GM10847 (cell line): ENCODE results near the gene OR4E1.

Source experiments
- POLR2A ChIP-seq: IDR thresholded peaks from 2 replicates; pipeline ENCODE4 v1.6.1; 2011; ENCODE audit not compliant: insufficient read length; ENCODE audit errors: extremely low read depth

The OR4E1 gene

DNA sequence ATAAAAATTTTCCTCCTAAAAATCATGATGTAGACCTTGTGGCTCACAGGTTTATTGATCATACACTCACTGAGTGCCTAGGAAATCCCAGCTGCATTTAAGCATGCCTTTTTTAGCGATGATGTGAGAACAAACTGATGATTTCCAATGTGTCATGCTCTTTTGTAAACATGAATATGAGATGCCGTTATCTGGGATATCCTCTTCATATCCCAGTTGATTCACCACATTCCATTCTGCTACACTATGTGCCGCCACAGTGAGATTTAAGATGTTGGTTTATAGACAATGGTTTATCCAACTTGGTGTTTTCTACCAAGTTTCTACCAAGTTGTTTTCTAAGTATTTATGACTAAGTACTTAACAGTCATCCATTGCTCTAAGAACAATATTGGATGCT lies 5.2 kb downstream of the OR4E1 start:
- no peak for TF ChIP-seq POLR2A

DNA sequence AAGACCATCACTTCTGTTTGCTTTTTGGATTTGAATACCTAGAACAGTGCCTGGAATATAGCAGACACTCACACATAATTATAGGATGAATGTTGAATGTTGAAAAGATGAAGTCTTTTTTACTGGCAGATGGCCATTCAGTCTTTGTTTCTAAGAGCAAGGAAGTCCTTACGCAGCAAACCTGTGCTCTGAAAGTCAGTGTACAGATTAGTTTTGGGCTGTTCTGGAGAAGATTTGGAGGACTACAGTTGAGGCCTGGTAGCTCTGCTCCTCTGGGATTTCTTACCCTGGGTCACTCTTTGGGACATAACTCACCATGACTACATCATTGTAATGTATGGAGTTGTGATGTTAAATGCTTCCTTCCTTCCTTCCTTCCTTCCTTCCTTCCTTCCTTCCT lies 16.6 kb downstream of the OR4E1 start:
- TF ChIP-seq POLR2A, result no peak

DNA sequence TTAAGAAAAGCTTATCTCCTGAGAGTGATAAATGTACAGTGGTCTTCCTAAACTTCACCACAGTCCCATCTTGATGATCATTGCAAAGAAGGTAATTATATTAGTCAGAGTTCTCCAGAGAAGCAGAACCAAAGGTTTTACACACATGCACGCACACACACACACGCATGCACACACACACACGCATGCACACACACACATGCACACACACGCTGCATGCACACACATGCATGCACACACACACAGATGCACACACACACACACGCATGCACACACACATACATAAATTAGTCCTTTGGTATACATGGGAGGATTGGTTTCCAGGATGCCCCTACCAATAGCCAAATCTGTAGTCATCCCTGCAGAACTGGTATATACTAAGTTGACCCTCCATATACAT lies 19.4 kb downstream of the OR4E1 start:
- TF ChIP-seq POLR2A, result no peak

DNA sequence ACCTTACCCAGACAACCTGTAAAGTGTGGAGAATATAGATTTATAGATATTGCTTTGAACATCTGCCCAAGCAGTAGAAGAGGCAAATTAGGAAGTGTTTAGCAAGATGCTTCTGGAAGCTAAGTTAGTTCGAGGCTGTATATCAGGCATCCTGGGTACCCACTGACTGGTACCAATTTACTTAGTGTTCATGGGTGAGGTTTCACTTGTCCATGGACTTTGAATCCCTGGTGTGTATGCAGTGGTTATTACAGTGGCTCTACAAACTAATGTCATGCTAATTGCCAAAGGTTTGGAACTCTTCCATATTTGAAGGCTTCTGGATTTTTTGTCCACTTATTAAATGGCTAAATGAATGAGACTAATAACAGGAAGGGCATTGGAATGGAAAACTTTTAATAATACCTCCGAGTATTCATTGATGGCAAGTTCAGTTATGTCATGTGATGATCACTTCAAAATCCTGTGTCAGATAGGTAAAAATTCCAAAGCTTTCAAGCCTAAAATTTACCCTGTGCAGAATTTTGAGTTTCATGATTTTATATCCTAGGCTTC lies 20.2 kb downstream of the OR4E1 start, which contains the start of gene OR4E2:
Gene OR4E2, plus strand, starts transcription at position 505 of the 555 bp plus-strand sequence. CDS start 11,248 bp downstream, outside the sequence.
- TF ChIP-seq POLR2A, result no peak

DNA sequence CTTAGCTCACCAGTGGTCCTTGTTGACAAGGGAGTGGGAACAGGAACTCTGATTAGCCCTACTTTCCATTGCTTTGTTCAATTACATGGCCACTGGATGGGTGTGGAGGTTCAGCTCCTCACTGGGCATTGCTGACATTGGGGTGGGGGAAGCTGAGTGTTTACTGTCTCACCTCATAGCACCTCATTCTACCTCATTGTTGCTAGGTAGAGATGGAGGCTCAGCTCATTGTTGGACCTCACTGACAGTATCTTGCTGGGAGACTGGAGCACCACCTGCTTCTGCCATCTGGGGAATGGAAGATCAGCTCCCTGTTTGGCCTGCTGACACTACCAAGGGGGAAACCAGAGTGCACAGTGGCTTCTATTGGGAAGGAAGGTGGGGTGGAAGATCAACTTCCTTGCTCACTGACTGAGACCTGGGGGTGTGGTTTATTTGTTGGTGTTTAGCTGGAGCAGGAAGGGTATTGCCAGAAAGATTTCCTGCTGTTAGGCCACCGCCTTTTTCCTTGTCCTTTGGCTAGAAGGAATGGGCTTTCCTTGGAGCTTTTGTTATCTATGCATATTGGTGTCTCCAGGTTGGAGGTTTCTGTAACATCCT lies 21.3 kb downstream of the OR4E1 start:
- TF ChIP-seq POLR2A, result no peak

DNA sequence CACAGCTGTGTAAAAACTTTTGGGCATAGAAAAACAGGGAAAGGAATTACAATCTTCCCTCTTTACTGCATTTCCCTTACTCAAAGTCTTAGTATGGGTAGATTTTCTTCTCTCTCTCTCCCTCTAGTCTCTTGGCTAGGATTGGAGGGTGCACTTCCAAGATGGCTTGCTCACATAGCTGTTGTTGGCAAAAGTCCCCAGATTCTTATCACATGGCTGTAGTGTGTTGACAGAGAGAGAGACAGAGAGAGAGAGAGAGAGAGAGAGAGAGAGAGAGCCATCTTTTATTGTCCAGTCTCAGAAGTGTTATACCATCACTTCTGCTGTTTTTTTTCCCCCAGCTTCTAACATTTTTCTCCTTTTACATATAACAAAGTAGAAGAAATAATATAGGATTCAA lies 26.2 kb downstream of the OR4E1 start:
- no peak for TF ChIP-seq POLR2A

DNA sequence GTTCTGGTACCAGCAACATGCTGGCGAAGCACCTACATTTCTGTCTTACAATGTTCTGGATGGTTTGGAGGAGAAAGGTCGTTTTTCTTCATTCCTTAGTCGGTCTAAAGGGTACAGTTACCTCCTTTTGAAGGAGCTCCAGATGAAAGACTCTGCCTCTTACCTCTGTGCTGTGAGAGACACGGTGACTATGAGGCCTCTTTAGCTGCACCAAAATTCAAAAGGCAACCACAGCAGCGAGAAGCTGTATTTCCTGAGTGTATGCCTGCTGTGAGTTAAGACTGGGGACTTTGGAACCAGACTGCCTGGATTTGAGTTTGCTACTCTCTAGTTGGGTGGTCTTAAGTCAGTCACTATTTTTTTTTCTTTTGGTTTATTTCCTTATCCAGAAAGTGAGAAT lies 30.2 kb downstream of the OR4E1 start:
- no peak for TF ChIP-seq POLR2A

DNA sequence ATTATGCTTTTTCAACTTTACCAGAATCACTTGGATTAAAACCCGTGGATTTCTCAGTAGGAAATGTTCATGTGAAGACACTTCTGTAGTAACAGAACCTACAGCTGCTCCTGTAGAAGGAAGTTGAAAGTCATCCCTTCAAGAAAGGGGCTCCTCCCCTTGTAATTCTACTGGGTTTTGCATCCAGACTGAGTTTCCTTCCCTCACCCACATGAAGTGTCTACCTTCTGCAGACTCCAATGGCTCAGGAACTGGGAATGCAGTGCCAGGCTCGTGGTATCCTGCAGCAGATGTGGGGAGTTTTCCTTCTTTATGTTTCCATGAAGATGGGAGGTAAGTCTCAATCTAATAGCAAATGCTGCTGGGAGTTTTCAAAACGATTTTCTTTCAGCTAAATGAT lies 30.9 kb downstream of the OR4E1 start:
- TF ChIP-seq POLR2A, result no peak

DNA sequence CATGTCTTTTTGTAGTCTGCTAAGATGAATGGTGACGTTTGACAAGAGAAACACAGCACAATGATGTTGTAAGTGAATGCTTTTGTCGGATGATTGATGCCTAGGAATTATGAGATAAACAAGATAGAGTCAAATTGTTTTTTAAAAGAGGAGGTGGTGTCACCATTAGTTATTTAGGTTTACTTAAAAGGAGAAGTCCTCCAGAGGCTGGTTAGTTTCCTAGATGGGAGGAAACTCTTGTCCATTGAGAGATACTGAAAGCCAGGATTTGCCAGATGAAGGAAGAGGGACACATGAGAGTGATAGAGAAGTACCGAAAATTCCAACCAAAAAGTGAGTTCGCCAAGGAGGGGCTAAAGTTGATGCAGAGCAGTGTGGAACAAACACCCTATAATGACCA lies 38.8 kb downstream of the OR4E1 start, which contains the start of gene OR10G2:
Gene OR10G2, minus strand, starts transcription at position 101 of the 400 bp plus-strand sequence. Its CDS starts 98 bp downstream, at position 3.
- no peak for TF ChIP-seq POLR2A

DNA sequence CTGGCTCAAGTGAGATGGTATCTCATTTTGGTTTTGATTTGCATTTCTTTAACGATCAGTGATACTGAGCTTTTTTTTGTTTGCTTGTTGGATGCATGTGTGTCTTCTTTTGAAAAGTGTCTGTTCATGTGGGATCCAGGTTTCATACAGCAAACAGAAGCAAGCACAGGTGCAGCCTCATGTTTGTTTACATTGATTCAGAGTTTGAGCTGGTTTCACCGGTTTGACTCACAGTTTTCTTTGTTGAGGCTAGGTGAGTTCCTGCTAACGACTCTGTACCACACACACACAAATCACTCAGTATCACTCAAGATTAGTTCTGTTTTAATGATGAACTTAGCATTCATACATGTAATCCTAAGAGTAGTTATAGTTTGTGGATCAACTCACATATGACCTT lies 42.5 kb downstream of the OR4E1 start:
- TF ChIP-seq POLR2A, result no peak

DNA sequence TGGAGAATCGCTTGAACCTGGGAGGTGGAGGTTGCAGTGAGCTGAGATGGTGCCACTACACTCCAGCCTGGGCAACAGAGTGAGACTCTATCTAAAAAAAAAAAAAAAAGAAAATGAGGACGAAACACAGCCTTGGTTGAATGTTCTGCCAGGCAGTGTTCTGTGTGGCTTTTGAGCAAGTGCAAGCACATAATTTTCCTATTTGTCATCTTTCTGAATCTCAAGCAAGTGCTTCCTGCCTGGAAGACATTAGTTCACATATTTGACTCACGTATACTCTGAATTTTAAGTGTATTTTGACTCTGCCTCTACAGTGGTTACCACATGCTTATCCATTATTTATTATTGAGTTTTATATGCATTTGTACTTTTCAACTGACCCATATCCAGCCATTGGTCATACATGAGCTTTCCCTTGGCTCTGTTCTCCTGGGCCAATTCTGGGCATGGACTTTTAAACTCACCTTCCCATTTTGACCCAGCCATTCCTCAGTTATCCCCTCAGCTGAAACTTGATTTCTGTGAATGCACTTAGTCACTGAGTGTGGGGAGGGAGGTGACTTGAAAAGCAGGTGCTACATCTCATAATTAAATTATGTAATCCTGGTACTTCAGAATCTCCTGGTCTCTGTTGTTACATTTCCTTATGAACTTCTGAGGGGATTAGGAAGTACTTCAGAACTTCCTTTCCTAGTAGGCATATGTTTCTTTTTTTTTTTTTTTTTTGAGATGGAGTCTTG lies 47.0 kb downstream of the OR4E1 start:
- TF ChIP-seq POLR2A, result no peak
